K562 (cell line): ENCODE measurements around the gene BTBD2. TPM values are rescaled to one million over a fixed set of nuclear protein-coding genes. Genes with fewer than 3 reads are reported as not detected.

Experiments used
- COPS2 ChIP-seq: fragments of 450-650 bp; conservative IDR thresholded peaks from 2 replicates; pipeline ENCODE4 v1.6.1; 2016; ENCODE audit warnings: mild to moderate bottlenecking, moderate library complexity
- ETS1 ChIP-seq: conservative IDR thresholded peaks from 2 replicates; pipeline ENCODE4 v1.6.1; 2011; ENCODE audit warnings: low read depth, mild to moderate bottlenecking, low read length; ENCODE audit not compliant: control insufficient read depth
- MBD2 ChIP-seq: sonication (generic); IDR thresholded peaks from 2 replicates; pipeline ENCODE4 v1.6.1; 2016; ENCODE audit warnings: low read depth, borderline replicate concordance
- POLR2A ChIP-seq: fragments of 450-650 bp; conservative IDR thresholded peaks from 2 replicates; pipeline ENCODE4 v1.6.1; 2016
- SRSF1 ChIP-seq: fragments of 200-400 bp; formaldehyde crosslinking; IDR thresholded peaks from 2 replicates; pipeline ENCODE4 v1.6.1; 2017; ENCODE audit warnings: mild to moderate bottlenecking, low read depth, low read length, moderate library complexity
- STAT6 ChIP-seq: sonication (generic); formaldehyde crosslinking; IDR thresholded peaks from 2 replicates; pipeline ENCODE4 v1.8.1; 2023; ENCODE audit warnings: mild to moderate bottlenecking, missing genetic modification reagents
- THAP7 ChIP-seq: fragments of 250-450 bp; sonication (Bioruptor Pico); IDR thresholded peaks from 2 replicates; pipeline ENCODE4 v1.5.0; 2021
- UBTF ChIP-seq, 2 experiments: IDR thresholded peaks; 2 replicates each; pipeline ENCODE4 v1.6.1; 2012; ENCODE audit warnings: improper control_type of control experiment in 2 of 2, low read depth in 2 of 2, low read length in 2 of 2, borderline replicate concordance in 1 of 2
- ZBTB11 ChIP-seq, 3 experiments: fragments of 200-800 bp in 1 of 3; fragments of 250-450 bp in 1 of 3; fragments of 450-650 bp in 1 of 3; sonication (Bioruptor Pico) in 1 of 3; sonication (Bioruptor generic) in 1 of 3; formaldehyde crosslinking in 1 of 3; IDR thresholded peaks; 2 replicates each; pipeline versions ENCODE4 v1.6.1 to v1.8.0; 2016 to 2022; ENCODE audit warnings: mild to moderate bottlenecking in 2 of 3, missing genetic modification characterization in 2 of 3, missing compliant biosample characterization in 1 of 3, moderate library complexity in 1 of 3
- ZBTB7A ChIP-seq: IDR thresholded peaks from 2 replicates; pipeline ENCODE4 v1.6.1; 2011; ENCODE audit warnings: low read depth, mild to moderate bottlenecking, low read length, moderate library complexity, borderline replicate concordance; ENCODE audit not compliant: control insufficient read depth
- polyA plus RNA-seq, 8 experiments: library from polyadenylated mRNA; depleted of rRNA in 4 of 8; stranded (reverse) in 5 of 8; unstranded in 3 of 8; fragments of >200 nt; fragmentation: Nextera tagmentation in 2 of 8; fragmentation: Illumina TruSeq in 1 of 8; extraction: Ambion mirVana in 2 of 8; extraction: Trizol in 1 of 8; gene quantifications; 2 replicates each; pipeline versions ENCODE4 v1.2.1 to v1.2.3, GENCODE V29; 2011 to 2014; ENCODE audit warnings: inconsistent platforms in 1 of 8, missing spikeins in 1 of 8
- total RNA-seq, 7 experiments: library from RNA; depleted of rRNA in 6 of 7; stranded (reverse); fragments of >200 nt in 6 of 7; fragmentation: Illumina TruSeq in 2 of 7; extraction: Trizol in 2 of 7; gene quantifications; 2 replicates each; pipeline versions ENCODE4 v1.2.1 to v1.2.3, GENCODE V29; 2011 to 2021; ENCODE audit warnings: low replicate concordance in 1 of 7
- TF ChIP-seq, protein P1 (sequence below): sonication (generic); formaldehyde crosslinking; IDR thresholded peaks from 2 replicates; pipeline ENCODE4 v1.8.0; 2023; ENCODE audit warnings: mild to moderate bottlenecking, missing genetic modification reagents

The BTBD2 gene
- total and polyA plus RNA-seq, 9 of the 15 experiments (the other 6 are each of a cell fraction or from before 2014, with no cell fraction given), result 0.10 to 15.6 (median 6.9) TPM

DNA sequence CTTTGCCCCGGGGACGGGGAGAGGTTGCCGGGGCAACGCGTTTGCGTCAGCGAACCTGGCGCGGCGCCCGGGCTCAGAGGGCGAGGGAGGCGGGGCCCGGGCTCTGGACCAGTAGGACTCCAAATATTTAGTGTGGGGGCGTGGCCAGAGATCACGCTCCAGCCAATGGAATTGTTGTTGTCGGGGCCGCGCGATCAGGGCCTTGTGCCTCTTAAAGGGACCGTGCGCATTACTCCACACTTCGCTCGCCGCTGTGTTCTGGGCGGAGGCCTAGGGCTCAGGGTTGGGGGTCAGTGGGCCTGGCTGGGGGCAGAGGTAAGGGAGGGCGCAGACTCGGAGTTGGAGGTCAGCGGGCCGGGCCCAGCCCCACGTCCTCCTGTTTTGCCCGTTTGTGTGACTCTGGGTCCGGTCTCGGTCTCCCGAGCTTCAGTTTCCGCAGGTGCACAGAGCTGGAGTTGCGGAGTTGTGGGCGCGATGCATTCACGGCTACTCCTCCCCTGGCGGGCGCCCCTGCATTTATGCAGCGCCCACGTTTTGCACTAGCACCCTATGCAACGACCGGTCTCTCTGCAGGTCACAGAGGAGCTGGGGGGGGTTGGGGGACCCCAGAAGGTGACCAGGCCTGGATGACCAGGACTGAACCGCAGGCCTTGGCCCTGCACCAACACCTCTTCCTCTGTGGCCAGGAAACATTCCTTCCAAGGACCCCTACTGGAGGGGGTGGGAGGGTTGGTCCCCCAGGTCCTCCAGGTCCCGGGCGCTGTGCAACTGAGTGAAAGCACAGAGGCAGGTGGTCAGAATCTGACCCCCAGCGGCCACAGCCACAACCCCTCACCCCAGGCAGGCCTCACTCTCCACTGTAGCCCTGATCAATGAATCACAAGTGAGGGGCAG is 46.2 kb upstream of the BTBD2 start (continued):
- peak in 1 of 3 experiments; percentile 9; a peak in 2 of 6 replicates for TF ChIP-seq ZBTB11 (CRISPR knock-in tag; IDR thresholded peaks at IDR 0.05)
- TF ChIP-seq MBD2, result peak; percentile 71
- TF ChIP-seq THAP7 (CRISPR knock-in tag), result no peak
- TF ChIP-seq STAT6 (CRISPR knock-in tag), result no peak
- TF ChIP-seq ZBTB7A, result peak; percentile 57; the same call in 1 of the 2 replicates
- TF ChIP-seq POLR2A, result peak; percentile 79
- no peak for TF ChIP-seq UBTF (IDR thresholded peaks at IDR 0.05; ENCODE audit: borderline replicate concordance in 1 of 2, low read depth in 2 of 2, low read length in 2 of 2)
- no peak for TF ChIP-seq SRSF1
- TF ChIP-seq, protein P1, sequence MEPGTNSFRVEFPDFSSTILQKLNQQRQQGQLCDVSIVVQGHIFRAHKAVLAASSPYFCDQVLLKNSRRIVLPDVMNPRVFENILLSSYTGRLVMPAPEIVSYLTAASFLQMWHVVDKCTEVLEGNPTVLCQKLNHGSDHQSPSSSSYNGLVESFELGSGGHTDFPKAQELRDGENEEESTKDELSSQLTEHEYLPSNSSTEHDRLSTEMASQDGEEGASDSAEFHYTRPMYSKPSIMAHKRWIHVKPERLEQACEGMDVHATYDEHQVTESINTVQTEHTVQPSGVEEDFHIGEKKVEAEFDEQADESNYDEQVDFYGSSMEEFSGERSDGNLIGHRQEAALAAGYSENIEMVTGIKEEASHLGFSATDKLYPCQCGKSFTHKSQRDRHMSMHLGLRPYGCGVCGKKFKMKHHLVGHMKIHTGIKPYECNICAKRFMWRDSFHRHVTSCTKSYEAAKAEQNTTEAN (CRISPR knock-in tag), result no peak
- peak; percentile 41; the same call in 1 of the 2 replicates for TF ChIP-seq ETS1
- no peak for TF ChIP-seq COPS2
